ENCODE measurements around the gene TBC1D12. TPM values are rescaled to one million over a fixed set of nuclear protein-coding genes. Genes with fewer than 3 reads are reported as not detected.

The TBC1D12 gene
- 1 to 10 TPM; 1.2 to 4.8 (median 1.8) TPM for total RNA-seq
- total RNA-seq (2013), result 6.3 TPM

GRCh38 chr10:94402204-94402842 lies at the start of gene TBC1D12:
Gene TBC1D12 (plus strand): TSS chr10:94402541. CDS start chr10:94402614, 73 bp downstream.
- Histone ChIP-seq H3K36me3 (ENCODE audit: control insufficient read depth, insufficient read depth, low read length) (no peaks in the 10 kb centered on the region), H3K4me1 (ENCODE audit: control insufficient read depth, insufficient read depth, low read length) (peaks cover 15% of the 10 kb centered on the region), H3K4me3 (ENCODE audit: low read length) (peak within 1 kb of the TSS; percentile 67), H3K27me3 (ENCODE audit: control insufficient read depth, insufficient read depth, low read length) (peaks cover 6% of the 10 kb centered on the region), H3K9me3 (ENCODE audit: control insufficient read depth, insufficient read depth, low read length) (no peaks in the 10 kb centered on the region), H3K27ac (ENCODE audit: low read length) (peak within 1 kb of the TSS; percentile 67)
- peak in 1 of 2 donors; percentile 31 for DNase-seq
- Mint-ChIP-seq H3K4me3 (peak within 1 kb of the TSS; percentile 64), H3K9me3 (peaks cover 0 to 2% of the 10 kb centered on the region in 2 donors), H3K36me3 (no peaks in the 10 kb centered on the region), H3K27ac (no peak within 1 kb of the TSS), H3K4me1 (peaks cover 7% of the 10 kb centered on the region in 2 donors), H3K27me3 (ENCODE audit: low read depth in 2 of 2) (peaks cover 34 to 47% of the 10 kb centered on the region in 2 donors)
- TF ChIP-seq, protein P1, sequence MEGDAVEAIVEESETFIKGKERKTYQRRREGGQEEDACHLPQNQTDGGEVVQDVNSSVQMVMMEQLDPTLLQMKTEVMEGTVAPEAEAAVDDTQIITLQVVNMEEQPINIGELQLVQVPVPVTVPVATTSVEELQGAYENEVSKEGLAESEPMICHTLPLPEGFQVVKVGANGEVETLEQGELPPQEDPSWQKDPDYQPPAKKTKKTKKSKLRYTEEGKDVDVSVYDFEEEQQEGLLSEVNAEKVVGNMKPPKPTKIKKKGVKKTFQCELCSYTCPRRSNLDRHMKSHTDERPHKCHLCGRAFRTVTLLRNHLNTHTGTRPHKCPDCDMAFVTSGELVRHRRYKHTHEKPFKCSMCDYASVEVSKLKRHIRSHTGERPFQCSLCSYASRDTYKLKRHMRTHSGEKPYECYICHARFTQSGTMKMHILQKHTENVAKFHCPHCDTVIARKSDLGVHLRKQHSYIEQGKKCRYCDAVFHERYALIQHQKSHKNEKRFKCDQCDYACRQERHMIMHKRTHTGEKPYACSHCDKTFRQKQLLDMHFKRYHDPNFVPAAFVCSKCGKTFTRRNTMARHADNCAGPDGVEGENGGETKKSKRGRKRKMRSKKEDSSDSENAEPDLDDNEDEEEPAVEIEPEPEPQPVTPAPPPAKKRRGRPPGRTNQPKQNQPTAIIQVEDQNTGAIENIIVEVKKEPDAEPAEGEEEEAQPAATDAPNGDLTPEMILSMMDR (IDR thresholded peaks at IDR 0.05), result no peak
- ATAC-seq, result peak; percentile 42 to 63 (median 59)
- WGBS (ENCODE audit: insufficient coverage), result 1% methylated on average over 56 of the region's 56 CpGs
- intact Hi-C loops (cut with micrococcal nuclease), result no loop called here

- peaks cover 7% of the 10 kb centered on the region for H3K36me3 Mint-ChIP-seq
- no peaks in the 10 kb centered on the region for H3K9me3 Mint-ChIP-seq
- no peaks in the 10 kb centered on the region for H3K27me3 Mint-ChIP-seq (ENCODE audit: low read depth in 2 of 2)
- ATAC-seq (no peak), DNase-seq (no peak)
- 96% methylated on average over 3 of the region's 3 CpGs for WGBS (ENCODE audit: insufficient coverage)
- Histone ChIP-seq H3K4me1 (ENCODE audit: control insufficient read depth, insufficient read depth, low read length) (no peaks in the 10 kb centered on the region), H3K4me3 (ENCODE audit: low read length) (no peak overlapping the region), H3K36me3 (ENCODE audit: control insufficient read depth, insufficient read depth, low read length) (peaks cover 74% of the 10 kb centered on the region), H3K27ac (ENCODE audit: low read length) (no peak overlapping the region), H3K27me3 (ENCODE audit: control insufficient read depth, insufficient read depth, low read length) (no peaks in the 10 kb centered on the region), H3K9me3 (ENCODE audit: control insufficient read depth, insufficient read depth, low read length) (no peaks in the 10 kb centered on the region)
- intact Hi-C loops (cut with micrococcal nuclease), result no loop called here
- TF ChIP-seq, protein P1 (IDR thresholded peaks at IDR 0.05), result no peak
- peaks cover 0 to 3% of the 10 kb centered on the region in 2 donors for H3K4me1 Mint-ChIP-seq
- H3K4me3 Mint-ChIP-seq, result no peak overlapping the region
- H3K27ac Mint-ChIP-seq, result no peak overlapping the region
Measured at GRCh38 chr10:94353336-94353735, 49.0 kb upstream of the TBC1D12 start.

DNA sequence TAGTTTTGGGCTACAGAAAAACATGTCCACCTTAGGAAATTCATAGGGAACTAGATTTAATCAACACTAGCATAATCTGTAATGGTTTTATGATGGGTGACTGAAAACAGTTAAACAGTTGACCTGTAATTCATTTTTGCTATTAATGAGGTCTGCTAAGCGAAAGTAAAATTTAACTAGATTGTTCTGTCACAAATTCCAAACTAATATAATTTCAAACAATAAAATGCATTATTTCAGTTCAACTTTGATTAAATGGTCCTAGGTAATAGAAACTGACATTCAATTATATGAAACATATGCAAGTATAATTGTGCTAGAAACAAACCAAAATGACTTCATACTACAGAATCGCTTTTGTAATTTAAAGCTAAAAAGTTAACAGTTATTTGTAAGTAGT lies 46.5 kb upstream of the TBC1D12 start:
- TF ChIP-seq, protein P1 (IDR thresholded peaks at IDR 0.05), result no peak
- Mint-ChIP-seq H3K36me3 (peaks cover 7% of the 10 kb centered on the region), H3K27ac (no peak overlapping the region), H3K4me3 (no peak overlapping the region), H3K9me3 (no peaks in the 10 kb centered on the region), H3K4me1 (peaks cover 0 to 18% of the 10 kb centered on the region in 2 donors), H3K27me3 (ENCODE audit: low read depth in 2 of 2) (no peaks in the 10 kb centered on the region)
- no CpG with 5 or more reads among the region's 2 CpGs for WGBS (ENCODE audit: insufficient coverage)
- Histone ChIP-seq H3K27ac (ENCODE audit: low read length) (no peak overlapping the region), H3K36me3 (ENCODE audit: control insufficient read depth, insufficient read depth, low read length) (peaks cover 66% of the 10 kb centered on the region), H3K4me3 (ENCODE audit: low read length) (no peak overlapping the region), H3K27me3 (ENCODE audit: control insufficient read depth, insufficient read depth, low read length) (no peaks in the 10 kb centered on the region), H3K9me3 (ENCODE audit: control insufficient read depth, insufficient read depth, low read length) (no peaks in the 10 kb centered on the region), H3K4me1 (ENCODE audit: control insufficient read depth, insufficient read depth, low read length) (no peaks in the 10 kb centered on the region)
- intact Hi-C loops (cut with micrococcal nuclease), result no loop called here
- no peak for ATAC-seq
- DNase-seq, result no peak

GRCh38 chr10:94357193-94357592 lies 45.1 kb upstream of the TBC1D12 start:
- Histone ChIP-seq H3K4me3 (ENCODE audit: low read length) (no peak overlapping the region), H3K27me3 (ENCODE audit: control insufficient read depth, insufficient read depth, low read length) (no peaks in the 10 kb centered on the region), H3K4me1 (ENCODE audit: control insufficient read depth, insufficient read depth, low read length) (no peaks in the 10 kb centered on the region), H3K9me3 (ENCODE audit: control insufficient read depth, insufficient read depth, low read length) (no peaks in the 10 kb centered on the region), H3K27ac (ENCODE audit: low read length) (no peak overlapping the region), H3K36me3 (ENCODE audit: control insufficient read depth, insufficient read depth, low read length) (peaks cover 53% of the 10 kb centered on the region)
- Mint-ChIP-seq H3K36me3 (no peaks in the 10 kb centered on the region), H3K27ac (no peak overlapping the region), H3K4me1 (peaks cover 12 to 29% of the 10 kb centered on the region in 2 donors), H3K9me3 (no peaks in the 10 kb centered on the region), H3K4me3 (no peak overlapping the region), H3K27me3 (ENCODE audit: low read depth in 2 of 2) (no peaks in the 10 kb centered on the region)
- intact Hi-C loops (cut with micrococcal nuclease), result no loop called here
- ATAC-seq (no peak), DNase-seq (no peak)
- TF ChIP-seq, protein P1 (IDR thresholded peaks at IDR 0.05), result no peak
- no CpG with 5 or more reads among the region's 3 CpGs for WGBS (ENCODE audit: insufficient coverage)

Measured in natural killer cell (primary cell).